T1000 (cell line): ENCODE data around the gene SHPK.
A peak's percentile ranks its signal among the peaks of the same experiment; 100 is the strongest.

Experiments used
- DNase-seq: peaks from one replicate; lab custom pipeline; 2025; ENCODE audit warnings: mixed read lengths; lab: John Stamatoyannopoulos, UW

Gene SHPK

DNA sequence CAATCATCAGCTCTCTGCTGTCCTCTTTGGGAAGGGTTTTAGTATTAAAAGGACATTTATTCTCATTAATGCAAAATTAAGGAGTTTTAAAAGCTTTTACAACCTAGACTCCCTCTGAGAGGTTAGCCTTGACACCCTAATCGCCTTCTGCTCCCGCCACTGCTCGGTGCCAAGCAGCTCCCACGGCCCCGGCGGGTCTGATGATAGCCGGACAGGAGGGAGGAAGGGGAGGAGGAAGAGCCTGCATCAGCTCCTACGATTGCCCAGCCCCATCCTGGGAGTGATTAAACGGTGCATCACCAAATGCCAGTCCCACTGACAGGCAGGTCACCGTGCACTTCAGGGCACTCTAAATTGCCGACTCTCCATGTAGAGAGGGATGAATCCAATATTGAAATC is 8.3 kb downstream of the SHPK start:
- DNase-seq, result no peak

DNA sequence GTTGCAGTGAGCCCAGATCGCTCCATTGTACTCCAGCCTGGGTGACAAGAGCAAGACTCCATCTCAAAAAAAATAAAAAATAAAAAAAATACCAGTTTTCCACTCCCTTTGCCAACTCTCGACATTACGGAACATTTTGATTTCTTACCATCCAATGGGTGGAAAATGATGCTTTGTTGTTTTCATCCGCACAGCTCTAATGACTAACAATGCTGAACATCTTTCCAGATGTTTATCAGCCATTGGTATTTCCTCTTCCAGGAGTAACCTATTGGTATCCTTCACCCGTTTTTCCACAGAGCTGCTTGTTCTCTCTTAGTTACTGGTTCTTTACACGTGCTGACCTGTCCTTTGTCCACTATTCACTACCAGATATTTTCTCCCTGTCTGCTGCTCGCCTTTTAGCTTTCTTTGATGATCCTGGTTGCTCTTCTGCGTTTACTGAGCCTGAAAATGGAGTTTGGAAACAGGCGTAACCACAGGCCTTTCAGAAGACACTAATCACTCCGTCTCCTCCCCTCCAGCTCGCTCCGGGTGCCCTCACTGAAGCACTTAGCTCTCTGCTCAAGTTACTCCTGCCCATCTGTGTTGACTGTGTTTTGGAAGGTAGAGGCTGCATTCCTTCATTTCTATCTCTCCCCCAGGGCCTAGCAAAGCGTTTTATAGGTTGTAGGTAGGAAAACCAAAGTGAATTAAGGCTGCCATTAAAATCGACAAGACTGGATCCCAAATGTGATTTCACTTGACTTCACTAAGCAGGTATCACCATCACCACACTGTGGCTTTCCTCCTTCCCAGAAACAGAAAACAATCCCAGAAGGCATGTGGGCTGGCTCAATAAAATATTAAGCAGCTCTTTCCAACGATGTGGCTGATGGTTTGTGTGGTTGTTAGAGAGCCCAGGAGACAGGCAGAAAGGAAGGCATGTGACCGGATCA is 8.9 kb downstream of the SHPK start:
- no peak for DNase-seq

DNA sequence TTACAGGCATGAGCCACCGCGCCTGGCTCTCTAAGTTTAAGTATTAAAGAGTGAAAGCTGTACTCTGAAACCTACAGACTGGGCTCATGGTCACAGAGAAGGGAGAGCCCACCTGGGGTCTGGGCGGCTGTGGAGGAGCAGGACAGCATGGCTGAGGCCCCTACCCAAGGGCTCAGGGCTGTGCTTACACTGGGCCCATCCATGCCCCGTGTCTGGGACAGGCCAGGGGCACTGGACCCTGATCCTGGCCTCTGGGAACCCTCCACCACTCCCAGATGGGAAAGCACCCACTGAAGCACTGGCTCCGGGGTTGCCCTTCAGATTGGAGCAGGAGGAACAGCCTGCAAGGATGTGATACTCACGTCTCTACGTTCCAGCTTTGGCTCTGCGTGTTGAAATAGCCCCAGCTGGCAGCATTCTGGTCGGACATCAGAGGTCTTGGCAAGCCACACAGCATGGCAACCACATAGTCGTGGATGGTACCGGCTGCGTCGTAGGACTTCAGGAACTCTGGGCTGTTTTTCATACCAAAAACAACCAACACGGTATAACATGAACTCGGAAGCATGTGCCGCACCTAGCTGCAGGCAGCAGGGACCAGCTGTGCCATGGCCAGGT is 13.0 kb downstream of the SHPK start:
- no peak for DNase-seq

DNA sequence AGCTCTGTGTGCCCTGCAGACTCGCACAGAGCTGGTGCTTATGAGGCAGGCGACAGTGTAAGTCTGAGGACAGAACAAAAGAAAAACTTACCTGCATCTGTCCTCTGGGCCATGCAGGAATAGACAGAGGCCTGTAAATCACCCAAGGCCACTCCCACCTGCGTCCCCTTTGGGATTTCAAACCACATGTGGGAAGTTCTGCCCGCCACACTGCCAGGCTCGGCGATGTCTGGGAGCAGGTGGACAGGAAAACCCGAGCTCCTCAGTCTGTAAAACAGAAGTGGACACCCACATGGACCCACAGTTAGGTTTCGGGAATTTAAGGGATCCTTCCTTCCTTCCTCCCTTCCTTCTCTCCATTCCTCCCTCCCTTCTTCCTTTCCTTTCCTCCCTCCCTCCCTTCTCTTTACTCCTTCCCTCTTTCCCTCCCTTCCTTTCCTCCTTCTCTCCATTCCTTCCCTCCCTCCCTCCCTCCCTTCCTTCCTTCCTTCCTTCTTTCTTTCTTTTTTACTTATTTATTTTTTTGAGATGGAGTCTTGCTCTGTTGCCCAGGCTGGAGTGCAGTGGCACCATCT is 14.8 kb downstream of the SHPK start:
- DNase-seq, result no peak

DNA sequence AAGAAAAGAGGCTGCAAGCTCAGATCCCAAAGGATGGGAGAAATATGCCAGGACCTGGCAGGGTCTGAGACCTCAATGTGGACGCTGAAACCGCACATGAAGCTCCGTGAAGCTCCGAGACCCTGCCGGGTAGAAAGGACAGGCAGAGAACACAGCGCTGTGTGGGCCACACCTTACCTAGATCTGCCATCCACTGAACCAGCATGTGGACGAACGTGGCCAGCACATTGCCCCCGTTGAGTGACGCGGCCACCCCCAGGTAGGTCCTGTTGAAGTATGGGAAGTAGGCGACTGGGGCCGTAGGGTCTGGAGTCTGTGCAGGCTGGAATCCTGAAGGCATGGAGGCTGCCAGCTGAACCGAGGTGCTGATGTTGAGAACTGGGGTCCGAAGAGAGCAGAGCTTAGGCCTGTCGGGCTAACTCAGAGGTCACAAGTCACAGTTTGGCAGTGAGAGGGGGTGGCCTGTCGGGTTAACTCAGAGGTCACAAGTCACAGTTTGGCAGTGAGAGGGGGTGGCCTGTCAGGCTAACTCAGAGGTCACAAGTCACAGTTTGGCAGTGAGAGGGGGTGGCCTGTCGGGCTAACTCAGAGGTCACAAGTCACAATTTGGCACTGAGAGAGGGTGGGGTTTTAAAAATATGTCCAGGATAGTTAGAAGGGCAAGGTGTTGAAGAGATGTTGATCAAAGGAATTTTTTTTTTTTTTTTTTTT is 20.7 kb downstream of the SHPK start:
- no peak for DNase-seq

DNA sequence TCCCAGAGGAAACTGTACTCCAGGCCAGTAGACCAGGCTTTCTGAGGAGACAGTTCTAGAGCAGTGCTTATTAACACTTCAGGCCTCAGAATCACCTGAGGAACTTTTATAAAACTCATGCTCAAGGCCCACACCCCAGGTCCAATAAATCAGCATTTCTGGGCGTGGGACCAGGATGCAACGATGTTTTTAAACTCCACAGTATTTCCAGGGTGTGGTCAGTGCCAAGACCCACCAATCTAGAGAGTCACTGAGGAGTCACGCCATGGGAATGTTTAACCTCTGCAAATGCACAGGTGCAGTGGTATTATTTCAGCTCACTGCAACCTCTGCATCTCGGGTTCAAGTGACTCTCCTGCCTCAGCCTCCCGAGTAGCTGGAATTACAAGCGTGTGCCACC is 22.9 kb downstream of the SHPK start:
- no peak for DNase-seq

DNA sequence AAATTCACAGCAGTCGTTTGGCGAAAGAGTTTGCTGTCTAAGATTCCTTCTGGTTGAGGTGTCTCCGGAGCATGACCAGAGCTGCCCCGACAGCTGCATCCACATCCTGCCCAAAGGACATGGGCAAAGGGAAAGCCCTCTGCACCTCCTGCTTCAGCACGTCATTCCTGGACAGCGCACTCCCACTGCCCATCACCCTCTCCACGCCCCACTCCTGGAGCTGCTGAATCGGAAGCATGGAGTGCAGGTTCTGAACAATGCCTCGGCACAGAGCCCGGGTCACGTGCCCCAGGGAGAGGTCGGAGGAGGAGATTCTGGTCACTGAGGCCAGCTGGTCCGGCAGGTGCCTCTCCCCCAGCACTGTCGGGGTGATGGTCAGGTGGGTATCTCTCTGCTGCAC is 25.5 kb downstream of the SHPK start:
- no peak for DNase-seq

DNA sequence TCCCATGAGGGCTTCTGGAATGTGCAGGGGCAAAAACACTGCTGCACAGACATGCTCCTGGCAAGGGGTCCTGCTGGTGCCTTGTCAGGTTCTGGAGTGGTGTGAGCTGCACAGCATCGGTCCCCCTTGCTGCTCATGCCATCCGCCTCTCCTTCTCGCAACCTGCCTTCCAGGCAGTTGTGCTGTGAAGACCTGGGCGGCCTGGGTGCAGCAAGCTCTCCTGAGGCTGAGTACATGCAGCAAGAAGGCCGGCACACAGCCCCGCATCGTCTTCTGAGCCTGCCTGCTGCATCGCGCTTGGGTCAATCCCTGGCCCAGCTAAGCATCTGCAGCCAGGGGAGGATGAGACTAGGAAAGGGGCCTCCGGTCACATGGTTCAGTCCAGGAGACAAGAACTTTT is 26.4 kb downstream of the SHPK start:
- no peak for DNase-seq

DNA sequence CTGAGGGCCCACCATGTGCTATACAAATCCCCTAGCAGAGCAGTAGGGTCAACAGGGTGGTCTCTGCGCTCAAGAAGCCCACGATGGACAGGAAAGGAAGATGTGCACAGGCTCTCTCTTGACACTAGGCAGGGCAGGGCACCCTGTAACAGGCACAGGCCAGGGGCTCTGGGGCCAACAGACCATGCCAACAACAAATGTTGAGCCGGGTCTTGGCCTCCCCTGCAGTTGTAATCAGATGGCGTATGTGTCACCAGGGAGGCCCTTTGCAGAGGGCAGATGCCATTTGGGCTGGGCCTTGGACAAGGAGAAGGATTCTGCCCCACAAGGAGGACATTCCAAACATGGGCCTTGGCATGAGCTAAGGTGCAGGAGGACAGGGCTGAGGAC is 32.2 kb downstream of the SHPK start:
- DNase-seq, result no peak

DNA sequence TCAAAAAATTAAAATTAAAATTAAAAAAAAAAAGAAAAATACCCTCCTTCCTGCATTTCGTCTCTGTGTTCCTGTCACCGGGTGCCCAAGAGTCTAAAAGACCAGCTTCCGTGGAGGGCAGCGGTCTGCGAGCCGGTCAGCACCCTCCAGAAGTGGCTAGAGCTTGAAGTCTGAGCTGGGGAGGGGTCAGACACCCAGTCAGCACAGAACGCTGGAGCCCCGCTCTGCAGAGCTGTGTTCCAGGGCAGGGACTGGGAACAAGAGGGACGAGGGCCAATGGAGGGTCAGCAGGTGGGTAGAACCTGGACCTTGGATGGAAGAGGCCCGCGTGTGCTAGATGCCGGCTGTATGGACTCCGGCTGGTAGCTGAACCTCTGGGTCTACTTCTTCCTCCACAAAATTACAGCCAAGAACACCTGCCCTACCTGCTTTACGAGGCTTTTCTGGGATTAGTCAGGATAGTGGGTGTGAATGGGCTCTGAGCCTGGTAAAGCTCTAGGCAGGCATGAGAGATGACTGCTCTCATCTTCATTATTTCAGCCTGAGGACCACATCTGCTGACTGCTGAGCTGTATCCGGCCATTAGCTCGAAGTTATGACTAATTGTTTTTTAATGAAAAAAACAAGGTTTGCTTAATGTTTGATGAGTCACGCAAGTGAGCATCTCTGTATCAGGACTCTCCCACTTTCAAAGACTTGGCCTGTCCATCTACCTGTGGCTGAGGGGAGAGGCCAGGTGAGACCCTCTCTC is 32.8 kb downstream of the SHPK start:
- DNase-seq, result peak; percentile 5

DNA sequence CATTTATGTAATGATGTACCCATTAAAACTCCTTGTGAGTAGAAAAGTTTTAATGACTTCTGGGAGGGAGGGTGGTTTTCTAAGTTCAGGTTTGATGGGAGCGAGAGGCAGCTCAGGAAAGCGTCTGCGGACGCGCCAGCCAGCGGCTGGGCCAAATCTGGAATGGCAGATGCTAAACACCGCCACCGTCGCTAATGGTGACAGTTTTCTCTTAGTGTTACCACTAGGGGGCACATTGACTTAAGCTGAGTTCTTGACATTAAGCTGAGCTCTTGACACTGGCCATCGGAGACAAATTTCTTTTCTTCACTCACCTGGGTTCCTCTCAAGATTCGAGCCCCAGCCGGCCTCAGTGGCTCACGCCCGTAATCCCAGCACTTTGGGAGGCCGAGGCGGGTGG is 33.6 kb downstream of the SHPK start:
- DNase-seq, result no peak

DNA sequence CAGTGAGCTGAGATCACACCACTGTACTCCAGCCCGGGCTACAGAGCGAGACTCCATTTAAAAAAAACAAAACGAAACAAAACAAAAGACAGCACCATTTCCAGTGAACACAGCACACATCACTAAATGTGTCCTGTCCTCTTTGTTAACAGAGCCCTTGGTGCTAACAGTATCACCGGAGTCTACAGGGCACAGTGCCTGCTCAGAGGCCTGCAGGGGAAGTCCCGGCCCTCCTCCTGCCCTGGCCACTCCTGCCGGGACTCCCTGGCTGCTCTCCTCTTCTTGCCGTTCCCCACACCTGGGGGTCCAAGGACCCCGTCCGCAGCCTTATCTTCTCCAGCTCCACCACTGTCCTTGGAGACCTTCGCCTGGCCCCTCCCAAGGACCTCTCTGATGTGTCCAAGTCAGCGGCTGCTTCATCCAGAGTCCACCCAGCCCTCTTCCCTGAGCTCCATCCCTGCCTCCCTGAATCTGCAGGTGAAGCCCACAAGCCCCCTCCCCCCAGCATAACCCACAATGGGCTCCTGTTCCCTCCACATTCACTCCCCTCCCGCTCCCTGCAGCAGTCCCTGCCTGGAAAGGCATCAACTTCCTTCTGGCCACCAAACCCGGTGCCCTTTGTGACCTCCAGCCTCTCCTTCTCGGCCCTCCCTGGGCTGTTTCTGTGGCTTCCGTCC is 35.4 kb downstream of the SHPK start:
- DNase-seq, result no peak

DNA sequence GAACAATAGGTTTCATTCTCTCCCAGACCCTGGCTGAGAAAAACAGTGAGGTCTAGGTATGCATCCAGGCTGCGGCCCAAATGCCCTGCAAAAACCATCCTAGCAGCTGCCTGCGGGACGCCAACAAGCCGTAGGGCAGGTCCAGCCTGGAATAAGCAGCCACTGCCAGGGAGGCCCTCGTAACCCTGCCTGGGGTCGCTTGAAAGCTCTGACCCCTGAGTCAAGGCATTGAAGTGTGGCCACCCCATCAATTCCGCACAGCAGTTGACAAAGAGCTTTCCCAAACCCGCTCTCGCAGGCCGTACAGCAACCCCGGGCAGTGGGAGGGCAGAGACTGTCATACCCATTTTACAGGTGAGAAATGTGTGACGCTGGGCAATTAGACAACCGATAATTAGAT is 38.0 kb downstream of the SHPK start:
- no peak for DNase-seq

DNA sequence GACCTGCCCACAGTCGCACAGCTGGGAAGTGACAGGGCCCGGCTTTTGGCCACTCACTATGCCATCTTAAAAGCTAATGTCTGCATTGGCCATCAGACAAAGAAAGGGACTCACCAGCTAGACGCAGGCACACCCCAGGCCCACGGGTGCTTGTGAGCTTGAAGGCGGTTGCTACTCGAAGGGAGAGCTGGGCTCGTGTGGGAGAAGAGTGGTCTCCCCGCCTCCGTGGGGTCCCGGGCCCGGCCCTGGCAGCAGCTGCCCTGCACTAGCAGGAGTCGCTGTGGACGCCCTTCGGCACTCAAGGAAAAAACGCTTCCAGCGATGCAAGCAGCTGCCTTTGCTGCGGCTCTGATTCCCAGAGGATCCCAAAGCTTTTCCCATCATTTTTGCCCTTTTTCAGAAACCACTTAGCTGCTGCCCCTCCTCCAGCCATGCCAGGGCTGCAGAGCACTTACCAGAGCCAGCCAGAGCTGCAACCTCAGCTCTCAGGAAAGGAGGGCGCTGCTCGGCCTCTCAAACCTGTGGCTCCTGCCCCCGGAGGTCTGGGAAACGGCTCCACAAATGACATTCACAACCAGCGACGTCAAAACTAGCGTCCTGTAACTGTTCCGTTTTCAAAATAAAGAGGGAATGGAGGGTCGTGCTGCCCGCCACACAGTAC is 39.1 kb downstream of the SHPK start:
- no peak for DNase-seq

DNA sequence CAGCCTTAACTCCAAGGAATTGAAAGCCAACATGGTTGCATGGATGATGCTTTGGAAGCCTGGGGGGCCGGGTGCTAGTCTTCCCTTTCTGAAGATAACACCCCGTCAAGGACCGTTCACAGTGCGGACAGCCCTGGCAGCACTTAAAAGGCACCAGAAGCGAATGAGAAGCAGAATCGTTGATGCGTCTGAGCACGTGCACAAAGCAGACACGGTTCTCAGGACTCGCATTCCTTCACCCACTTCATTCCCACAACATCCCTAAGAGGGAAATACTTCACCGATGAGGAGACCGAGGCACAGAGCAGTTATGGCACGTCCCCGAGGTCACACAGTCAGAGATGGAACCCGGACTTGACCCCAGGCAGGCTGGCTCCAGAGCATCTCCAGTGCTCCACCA is 41.1 kb downstream of the SHPK start:
- no peak for DNase-seq

DNA sequence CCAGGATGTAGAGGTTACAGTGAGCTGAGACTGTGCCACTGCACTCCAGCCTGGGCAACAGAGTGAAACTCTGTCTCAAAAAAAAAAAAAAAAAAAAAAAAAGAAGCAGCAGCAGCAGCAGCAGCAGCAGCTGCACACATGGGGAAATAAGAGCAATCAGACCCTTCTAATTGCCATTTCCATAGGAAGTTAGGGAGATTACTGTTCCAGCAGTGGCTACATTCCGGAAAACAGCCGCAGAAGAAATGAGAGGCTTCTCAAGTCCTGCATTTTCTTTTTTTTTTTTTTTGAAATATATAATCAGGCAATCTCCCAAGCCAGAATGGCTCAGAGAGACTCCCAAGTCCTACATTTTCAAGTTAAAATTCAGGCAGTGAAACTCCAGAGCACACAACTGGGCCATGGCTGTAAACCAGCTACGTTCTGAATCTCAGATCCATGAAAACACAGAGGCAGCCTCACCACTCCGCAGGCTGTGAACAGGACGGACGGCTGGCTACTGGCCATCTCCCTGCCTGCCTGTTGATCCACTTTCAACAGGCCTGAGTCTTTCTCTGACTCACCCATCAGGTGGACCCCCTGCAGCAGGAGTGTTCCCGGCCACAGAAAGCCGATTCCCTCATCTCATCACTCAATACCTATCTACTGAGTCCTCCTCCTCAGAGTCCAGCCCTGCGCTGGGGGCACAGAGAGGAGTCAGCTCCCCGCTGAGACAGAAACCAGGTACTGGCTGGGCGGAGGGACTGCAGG is 41.8 kb downstream of the SHPK start:
- DNase-seq, result peak; percentile 52

DNA sequence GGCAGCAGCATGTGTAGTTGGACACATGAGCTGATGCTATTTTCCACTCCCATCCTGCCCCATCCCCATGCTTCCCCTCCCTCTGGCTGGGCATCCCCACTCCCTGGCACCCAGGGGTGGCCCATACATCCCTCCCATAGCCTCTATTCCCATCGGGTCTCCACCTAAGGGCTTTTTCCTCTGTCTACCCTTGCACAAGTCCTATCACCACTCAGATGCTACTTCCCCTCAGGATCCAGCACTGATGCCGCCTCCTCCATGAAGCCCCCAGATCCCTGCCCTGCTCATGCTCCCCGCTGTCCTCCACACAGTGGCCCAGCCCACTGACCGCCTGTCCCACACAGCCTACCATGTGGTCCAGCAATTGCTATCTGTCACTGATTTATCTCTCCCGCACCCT is 42.7 kb downstream of the SHPK start:
- DNase-seq, result no peak

DNA sequence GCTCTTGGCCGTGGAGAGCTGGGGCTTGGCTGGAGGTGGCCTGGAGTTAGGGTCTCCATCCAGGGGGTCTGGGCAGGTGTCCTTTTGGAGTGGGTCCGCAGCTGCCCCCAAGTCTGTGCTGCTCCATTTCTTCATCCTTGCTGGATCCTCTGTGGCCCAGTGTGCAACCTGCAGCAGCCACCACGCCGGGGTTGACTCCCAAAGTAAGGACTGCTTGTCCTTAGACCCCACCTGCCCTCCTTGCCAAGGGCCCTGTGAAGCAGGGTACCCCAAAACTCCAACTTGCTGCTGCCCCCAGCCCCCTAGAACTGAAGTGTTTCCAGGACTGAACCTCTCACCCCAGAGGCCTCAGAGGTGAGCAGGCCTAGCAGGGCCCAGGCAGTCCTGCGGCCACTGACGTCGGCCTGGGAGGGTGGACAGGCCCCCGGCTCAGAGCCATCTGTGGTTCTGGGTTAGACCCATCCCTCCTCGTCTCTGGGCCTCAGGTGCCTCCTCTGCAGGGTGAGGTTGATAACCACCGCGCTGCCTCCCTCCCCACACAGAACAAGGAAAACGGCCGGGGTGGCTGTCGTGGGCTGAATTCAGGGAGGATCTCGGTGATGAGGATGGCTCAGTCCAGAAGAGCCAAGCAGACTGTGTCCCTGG is 43.7 kb downstream of the SHPK start:
- no peak for DNase-seq

DNA sequence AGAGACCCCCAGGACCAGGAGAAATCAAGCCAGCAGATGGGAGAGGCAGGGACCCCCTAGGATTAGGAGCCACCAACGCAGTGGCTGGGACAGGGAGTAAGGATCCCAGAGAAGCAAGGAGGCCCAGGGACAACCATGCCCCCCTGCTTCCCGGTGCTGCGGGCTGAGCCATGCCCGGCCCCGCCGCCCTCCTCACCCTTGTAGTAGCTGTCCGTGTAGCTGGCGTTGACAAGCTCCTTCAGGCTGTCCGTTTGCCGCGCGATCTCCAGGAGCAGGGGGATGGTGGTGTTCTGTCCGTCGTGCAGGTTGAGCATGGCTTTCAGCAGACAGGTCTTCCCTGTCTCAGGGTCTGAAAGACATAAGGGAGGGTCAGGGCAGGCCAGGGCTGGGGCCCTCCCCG is 45.3 kb downstream of the SHPK start:
- no peak for DNase-seq

DNA sequence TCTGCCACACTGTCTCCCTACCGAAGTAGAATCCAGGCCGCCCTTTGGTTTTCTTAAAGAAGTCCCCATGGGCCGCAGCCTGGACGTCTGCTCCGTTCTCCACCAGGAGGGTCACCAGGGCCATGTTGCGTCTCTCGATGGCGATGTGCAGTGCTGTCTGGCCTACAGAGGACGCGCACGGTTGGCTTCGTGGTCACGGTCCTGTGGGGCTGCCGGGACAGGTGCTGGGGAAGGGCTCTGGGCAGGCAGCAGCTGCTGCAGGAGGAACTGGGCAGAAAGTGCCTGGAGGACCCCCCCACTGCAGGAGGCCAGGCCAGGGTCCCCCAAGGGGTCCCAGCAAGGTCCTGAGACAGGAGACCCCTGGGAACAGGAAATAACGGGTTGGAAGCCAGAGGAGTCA is 45.8 kb downstream of the SHPK start:
- no peak for DNase-seq
